ENCODE data around the gene TNNT2.

DNA sequence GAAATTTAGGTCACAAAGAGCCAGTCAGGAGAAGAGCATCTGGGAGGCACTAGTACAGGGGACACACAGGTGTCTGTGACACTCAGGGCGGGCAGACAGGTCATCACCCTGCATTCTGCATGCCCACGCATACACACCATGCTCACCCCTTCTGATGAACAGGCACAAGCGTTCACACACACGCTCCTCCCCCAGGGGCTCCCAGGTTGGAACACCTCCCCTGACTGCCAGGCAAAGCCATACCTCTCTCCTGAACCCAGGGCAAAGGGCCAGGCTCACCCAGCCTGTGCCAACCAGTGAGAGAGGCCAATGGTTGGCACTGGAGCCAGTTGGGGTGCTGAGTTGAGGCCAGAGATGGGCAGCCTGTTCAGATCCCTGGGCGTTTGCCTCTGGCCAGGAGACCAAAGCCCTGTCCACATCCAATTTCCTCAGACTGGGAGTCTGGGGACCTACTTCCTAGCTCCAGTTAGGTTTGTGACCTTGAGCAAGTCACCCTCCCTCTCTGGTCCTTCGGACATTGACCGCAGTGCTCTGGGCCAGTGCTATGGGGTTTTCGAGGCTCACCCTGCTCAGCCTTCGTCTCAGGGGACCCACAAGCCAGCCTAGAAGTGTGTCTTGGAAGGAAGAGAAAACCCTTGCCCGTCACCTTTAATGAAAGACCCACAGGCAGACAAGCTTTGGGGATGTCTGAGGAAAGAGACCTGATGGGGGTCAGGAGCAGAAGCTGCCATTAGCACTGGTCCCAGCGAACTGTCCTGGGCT is 27.4 kb upstream of the TNNT2 start:
- TF ChIP-seq, protein P1, sequence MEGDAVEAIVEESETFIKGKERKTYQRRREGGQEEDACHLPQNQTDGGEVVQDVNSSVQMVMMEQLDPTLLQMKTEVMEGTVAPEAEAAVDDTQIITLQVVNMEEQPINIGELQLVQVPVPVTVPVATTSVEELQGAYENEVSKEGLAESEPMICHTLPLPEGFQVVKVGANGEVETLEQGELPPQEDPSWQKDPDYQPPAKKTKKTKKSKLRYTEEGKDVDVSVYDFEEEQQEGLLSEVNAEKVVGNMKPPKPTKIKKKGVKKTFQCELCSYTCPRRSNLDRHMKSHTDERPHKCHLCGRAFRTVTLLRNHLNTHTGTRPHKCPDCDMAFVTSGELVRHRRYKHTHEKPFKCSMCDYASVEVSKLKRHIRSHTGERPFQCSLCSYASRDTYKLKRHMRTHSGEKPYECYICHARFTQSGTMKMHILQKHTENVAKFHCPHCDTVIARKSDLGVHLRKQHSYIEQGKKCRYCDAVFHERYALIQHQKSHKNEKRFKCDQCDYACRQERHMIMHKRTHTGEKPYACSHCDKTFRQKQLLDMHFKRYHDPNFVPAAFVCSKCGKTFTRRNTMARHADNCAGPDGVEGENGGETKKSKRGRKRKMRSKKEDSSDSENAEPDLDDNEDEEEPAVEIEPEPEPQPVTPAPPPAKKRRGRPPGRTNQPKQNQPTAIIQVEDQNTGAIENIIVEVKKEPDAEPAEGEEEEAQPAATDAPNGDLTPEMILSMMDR (IDR thresholded peaks at IDR 0.05; ENCODE audit: low read length): no peak
- TF ChIP-seq EZH2 (optimal IDR thresholded peaks at IDR 0.05; ENCODE audit: low read depth, low read length) (no peak), EZH2phosphoT487 (IDR thresholded peaks at IDR 0.05; ENCODE audit: low read length) (no peak)
